Endometrium (tissue), 2 donors: ENCODE measurements around the gene DHX38.
A peak's percentile ranks its signal among the peaks of the same experiment; 100 is the strongest.
"Not testable (repeated sequence)": the region's sequence is repeated elsewhere in the genome, so short reads cannot be mapped to it uniquely, and the experiment has no call there.

Experiments used
- FAIRE-seq: peaks from 2 replicates; lab custom pipeline; 2012; peaks lifted over from hg19 to GRCh38; lab: Jason Lieb, UNC
- donor health status: control.
- donor health status: control.

DHX38 gene

GRCh38 chr16:72093448-72094265 lies at the start of gene DHX38, which contains the start of gene TXNL4B:
Gene DHX38, plus strand, starts transcription at chr16:72093847. Its CDS starts 2,311 bp downstream, at chr16:72096158.
Gene TXNL4B, minus strand, starts transcription at chr16:72093620. Its CDS starts 2,871 bp downstream, at chr16:72090749.
- FAIRE-seq: peak; percentile 99

- no peak for FAIRE-seq
Observed at GRCh38 chr16:72044296-72044695, 49.4 kb upstream of the DHX38 start.

DNA sequence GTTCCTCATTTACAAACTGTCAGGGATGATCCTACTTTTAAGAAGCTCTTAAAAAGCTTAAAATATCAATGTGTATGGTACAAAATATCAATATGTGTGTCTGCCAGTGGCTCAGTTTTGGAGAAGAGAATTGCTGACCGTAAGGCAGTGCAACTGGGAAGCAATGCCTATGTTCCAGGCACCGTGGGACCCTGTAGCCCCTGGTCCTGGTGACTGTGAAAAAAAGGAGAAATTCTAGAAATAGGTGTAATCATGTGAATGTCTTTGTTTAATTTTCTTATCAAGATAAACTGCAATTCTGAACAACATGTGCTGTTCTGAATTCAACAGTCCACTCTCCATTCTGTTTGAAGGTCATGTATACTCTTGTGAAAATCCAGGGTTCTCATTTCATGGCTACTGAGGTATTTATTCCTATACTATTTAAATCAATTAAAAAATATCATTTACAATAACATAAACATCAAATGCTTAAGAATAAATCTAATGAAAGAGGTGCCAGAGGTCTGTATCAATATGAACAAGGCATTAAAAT lies 48.8 kb upstream of the DHX38 start:
- no peak for FAIRE-seq

GRCh38 chr16:72049110-72049509 lies 44.5 kb upstream of the DHX38 start:
- FAIRE-seq: no peak

DNA sequence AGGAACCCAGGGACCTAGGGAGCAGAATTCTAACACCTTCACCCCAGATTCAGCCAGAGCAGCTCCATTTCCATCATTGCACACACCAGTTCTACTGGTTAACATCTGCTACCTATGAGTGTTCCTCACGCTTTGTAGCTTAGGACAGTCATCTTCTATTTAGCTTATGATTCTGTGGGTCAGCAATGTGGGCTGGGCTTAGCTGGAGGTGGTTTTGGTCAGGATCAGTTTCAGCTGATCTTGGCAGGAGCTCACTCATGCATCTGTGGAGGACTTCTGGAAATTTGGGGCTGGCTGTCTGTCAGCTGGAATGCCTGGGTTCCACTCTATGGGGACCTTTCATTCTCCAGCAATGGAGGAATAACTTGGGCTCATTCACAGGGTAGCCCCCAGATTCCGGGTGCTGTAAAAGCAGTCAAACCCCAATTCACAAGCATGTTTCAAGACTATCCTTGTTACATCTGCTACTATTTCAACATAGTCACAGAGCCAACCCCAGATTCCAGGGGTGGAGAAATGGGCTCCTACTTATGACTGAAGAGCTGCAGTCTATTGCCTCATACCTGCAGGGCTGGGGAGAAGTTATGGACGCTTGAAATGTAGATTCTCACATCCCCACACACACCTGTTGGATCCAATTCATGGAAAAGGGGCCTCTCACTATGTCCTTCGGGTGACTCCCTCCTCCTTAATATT lies 42.7 kb upstream of the DHX38 start:
- FAIRE-seq: no peak

DNA sequence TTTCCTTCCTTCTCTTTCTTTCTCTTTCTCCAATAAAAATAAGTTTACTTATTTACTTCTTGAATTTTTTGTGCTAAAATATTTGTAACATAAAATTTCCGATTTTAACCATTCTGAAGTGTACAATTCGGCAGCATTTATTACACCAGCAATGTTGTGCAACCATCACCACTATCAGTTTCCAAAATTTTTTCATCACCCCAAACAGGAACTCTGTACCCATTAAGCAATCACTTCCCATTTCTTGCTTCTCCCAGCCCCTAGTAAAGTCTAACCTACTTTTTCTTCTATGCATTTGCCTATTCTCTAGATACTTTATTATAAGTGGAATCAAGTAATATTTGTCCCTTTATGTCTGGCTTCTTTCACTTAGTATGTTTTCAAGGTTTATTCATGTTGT lies 41.8 kb upstream of the DHX38 start:
- no peak for FAIRE-seq

GRCh38 chr16:72054254-72054847 lies 39.3 kb upstream of the DHX38 start, which contains the start of gene HP:
Gene HP, plus strand, starts transcription at chr16:72054505. Its CDS starts 148 bp downstream, at chr16:72054653.
- FAIRE-seq: not testable (repeated sequence)

DNA sequence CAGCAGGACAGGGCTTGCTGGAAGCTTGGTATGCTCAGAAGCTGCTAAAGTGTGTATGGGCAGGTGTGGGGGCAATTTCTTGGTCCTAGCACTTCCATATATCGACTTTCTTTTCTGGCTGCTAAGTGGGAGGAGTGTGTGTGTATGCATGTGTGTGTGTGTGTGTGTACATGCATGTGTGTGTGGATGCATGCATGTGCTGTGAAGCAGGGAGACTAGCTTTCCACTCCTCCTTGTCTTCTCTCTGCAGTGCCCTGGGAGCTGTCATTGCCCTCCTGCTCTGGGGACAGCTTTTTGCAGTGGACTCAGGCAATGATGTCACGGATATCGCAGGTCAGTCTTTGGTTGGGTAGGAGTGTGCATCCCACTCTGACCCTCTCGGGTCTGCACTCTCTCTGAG lies 37.7 kb upstream of the DHX38 start:
- no peak for FAIRE-seq

GRCh38 chr16:72057313-72057712 lies 36.3 kb upstream of the DHX38 start:
- not testable (repeated sequence) for FAIRE-seq

- not testable (repeated sequence) for FAIRE-seq
Observed at GRCh38 chr16:72059060-72059459, 34.6 kb upstream of the DHX38 start.

DNA sequence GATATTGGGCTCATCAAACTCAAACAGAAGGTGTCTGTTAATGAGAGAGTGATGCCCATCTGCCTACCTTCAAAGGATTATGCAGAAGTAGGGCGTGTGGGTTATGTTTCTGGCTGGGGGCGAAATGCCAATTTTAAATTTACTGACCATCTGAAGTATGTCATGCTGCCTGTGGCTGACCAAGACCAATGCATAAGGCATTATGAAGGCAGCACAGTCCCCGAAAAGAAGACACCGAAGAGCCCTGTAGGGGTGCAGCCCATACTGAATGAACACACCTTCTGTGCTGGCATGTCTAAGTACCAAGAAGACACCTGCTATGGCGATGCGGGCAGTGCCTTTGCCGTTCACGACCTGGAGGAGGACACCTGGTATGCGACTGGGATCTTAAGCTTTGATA lies 33.2 kb upstream of the DHX38 start:
- no peak for FAIRE-seq

- no peak for FAIRE-seq
Observed at GRCh38 chr16:72061564-72061963, 32.1 kb upstream of the DHX38 start.

DNA sequence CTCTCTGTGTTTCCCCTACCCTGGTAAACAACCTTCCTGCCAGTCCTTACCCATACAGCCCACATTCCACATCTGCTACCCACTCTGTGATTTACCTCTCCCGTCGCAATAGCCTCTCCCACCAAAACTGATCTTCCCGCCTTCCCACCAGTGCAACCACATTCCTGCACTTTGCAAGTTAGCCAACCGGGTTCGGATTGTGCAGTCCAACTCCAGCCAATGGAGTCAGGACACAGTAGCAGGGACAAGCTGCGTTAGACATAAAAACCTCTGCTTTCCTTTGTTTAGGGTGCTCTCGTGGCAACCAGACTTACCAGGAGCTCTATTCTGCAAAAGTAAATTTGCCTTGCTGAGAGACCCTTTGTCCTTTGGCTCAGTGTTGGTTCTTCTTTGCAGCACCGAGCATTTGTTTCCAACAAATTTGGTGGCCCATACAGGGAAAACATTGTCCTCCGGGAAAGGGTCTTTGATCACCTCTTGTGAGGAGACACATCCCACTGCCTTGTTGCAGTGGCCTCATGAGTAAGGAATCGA lies 29.2 kb upstream of the DHX38 start:
- FAIRE-seq: no peak

DNA sequence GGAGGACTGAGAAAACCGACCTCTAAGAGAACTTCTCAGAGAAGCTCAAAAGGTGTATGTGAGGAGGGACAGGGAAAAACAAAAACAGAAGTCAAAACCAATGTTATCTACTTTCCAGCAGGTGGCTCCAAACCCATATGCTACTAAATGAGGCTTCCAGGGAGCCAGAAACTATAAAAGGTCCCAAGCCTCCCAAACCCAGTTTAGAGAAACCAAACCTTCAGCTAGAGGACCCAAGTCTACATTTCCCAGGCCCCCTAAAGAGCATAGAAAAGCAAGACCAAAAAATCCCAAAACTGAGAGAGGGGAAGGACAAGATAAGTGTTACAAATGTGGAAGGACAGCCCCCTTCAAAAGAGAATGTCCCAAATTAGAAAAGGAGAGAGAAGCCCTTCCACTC lies 26.9 kb upstream of the DHX38 start:
- FAIRE-seq: no peak

- FAIRE-seq: no peak
Observed at GRCh38 chr16:72068930-72069329, 24.7 kb upstream of the DHX38 start.

DNA sequence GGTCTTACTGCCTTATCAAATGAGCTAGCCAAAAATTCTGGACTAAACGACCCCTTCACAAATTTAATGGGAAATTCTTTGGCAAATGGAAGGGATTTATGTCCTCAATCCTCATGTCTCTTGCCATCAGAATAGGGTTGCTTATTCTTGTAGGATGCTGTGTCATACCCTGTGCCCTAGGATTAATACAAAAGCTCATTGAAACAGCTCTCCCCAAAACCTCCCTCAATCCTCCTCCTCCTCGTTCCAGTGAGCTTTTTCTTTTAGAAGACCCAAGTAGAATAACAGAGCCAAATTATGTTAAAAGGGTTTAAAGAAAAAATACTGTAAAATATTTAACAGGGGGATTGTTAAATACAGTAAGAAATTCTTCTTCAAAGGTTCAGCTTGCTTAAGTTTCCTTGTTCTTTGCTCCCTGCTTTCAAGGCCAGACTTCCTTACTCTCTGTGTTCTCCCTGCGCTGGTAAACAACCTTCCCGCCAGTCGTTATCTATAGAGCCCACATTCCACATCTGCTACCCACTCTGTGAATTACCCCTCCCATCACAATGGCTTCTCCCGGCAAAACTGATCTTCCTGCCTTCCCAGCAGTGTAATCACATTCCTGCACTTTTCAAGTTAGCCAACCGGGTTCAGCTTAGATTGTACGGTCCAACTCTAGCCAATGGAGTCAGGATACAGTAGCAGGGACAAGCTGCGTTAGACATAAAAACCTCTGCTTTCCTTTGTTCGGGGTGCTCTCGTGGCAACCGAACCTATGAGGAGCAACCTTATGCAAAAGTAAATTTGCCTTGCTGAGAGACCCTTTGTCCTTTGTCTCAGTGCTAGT lies 20.9 kb upstream of the DHX38 start:
- no peak for FAIRE-seq

DNA sequence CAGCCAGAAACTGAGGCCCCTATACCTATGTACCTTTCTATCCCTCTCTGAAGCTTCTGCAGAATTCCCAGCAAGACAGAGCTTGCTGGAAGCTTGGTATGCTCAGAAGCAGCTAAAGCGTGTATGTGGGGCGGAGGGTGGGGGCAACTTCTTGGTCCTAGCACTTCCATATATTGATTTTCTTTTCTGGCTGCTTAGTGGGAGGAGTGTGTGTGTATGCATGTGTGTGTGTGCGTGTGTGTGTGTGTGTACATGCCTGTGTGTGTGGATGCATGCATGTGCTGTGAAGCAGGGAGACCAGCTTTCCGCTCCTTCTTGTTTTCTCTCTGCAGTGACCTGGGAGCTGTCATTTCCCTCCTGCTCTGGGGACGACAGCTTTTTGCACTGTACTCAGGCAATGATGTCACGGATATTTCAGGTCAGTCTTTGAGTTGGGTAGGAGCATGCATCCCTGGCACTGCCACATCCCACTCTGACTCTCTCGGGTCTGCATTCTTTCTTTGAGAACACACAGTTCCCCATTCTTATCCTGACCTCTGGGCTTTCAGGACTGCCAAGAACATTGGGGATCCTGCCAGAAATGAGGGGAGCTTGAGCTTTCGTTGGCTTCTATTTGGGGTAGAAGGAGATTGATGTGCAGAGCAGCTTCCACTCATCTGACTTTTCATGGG lies 20.0 kb upstream of the DHX38 start:
- FAIRE-seq: no peak

- not testable (repeated sequence) for FAIRE-seq
Observed at GRCh38 chr16:72075067-72075466, 18.6 kb upstream of the DHX38 start.

DNA sequence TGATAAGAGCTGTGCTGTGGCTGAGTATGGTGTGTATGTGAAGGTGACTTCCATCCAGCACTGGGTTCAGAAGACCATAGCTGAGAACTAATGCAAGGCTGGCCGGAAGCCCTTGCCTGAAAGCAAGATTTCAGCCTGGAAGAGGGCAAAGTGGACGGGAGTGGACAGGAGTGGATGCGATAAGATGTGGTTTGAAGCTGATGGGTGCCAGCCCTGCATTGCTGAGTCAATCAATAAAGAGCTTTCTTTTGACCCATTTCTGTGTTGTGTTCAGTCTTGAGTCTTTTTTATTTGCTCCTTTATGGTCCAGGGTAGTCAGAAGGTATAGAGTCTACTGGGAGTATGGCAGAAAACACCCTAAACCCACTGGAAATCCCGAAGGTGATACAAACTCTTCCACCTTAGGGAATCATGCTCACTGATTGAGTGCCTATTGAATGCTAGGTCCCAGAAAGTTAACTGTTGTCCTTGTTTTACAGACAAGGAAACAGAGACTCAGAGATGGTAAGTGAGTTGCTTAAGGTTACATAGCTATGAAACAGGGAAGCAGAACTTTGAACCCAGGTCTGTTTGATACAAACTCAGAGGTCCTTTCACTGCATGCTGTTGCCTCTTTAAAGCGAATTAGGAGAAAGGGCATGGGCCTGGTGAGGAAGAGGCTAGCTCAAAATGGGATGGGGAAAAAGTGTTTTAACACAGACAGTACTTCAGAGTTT lies 16.5 kb upstream of the DHX38 start:
- FAIRE-seq: not testable (repeated sequence)

DNA sequence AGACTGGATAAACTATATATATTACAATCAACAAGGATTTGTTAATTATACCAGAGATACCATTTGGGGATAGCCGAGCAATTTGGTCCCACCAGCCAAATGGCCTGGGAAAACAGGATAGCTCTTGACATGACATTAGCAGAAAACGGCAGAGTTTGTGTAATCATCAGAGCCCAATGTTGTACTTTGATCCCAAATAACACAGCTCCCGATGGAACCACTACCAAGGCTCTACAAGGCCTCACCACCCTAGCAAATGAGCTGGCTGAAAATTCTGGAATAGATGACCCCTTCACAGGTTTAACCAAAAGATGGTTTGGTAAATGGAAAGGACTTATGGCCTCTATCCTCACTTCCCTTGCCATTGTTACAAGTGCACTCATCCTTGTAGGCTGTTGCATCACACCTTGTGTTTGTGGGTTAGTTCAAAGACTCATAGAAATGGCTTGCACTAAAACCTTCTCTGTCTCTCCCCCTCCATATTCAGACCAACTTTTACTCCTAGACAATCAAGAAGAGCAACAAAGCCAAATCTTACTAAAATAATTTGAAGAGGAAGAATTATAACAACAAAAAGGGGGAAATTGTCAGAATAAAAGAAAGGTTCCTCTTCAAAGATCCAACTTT lies 9.8 kb upstream of the DHX38 start:
- no peak for FAIRE-seq
